Measurements from ENCODE around the gene EDN2. TPM values are rescaled to one million over a fixed set of nuclear protein-coding genes. Genes with fewer than 3 reads are reported as not detected.
A peak's percentile ranks its signal among the peaks of the same experiment; 100 is the strongest.

Gene EDN2
- total RNA-seq, 2 donors from 2014 or later: 0.78 TPM; not detected in 1

GRCh38 chr1:41486371-41487125, 2.1 kb upstream of the EDN2 start:
- Histone ChIP-seq H3K4me3 (no peak overlapping the region), H3K27ac (peak overlapping the region; percentile 52 to 54), H3K36me3 (no peaks in the 10 kb centered on the region), H3K4me1 (peaks cover 0 to 80% of the 10 kb centered on the region in 2 donors), H3K27me3 (no peaks in the 10 kb centered on the region), H3K9me3 (no peaks in the 10 kb centered on the region)
- TF ChIP-seq CTCF (IDR thresholded peaks at IDR 0.05): no peak
- DNase-seq (ENCODE audit: low spot score): no peak

GRCh38 chr1:41486053-41486370, 1.5 kb upstream of the EDN2 start:
- peaks cover 0 to 75% of the 10 kb centered on the region in 2 donors for H3K4me1 ChIP-seq
- TF ChIP-seq CTCF (IDR thresholded peaks at IDR 0.05): no peak
- DNase-seq (ENCODE audit: low spot score): no peak
- H3K9me3 ChIP-seq: no peaks in the 10 kb centered on the region
- no peak overlapping the region for H3K4me3 ChIP-seq
- H3K27ac ChIP-seq: no peak overlapping the region
- no peaks in the 10 kb centered on the region for H3K27me3 ChIP-seq
- no peaks in the 10 kb centered on the region for H3K36me3 ChIP-seq

- H3K9me3 ChIP-seq: no peaks in the 10 kb centered on the region
- no peak for DNase-seq (ENCODE audit: low spot score)
- H3K27ac ChIP-seq: no peak overlapping the region
These were observed 1.1 kb upstream of the EDN2 start for GRCh38 chr1:41485605-41486004.

GRCh38 chr1:41483960-41484401, 502 bp downstream of the EDN2 start:
- no peak overlapping the region for H3K27ac ChIP-seq
- peak overlapping the region in 1 of 2 donors; percentile 9 for H3K4me3 ChIP-seq
- no peak for TF ChIP-seq CTCF (IDR thresholded peaks at IDR 0.05)
- H3K9me3 ChIP-seq: no peaks in the 10 kb centered on the region
- no peaks in the 10 kb centered on the region for H3K36me3 ChIP-seq
- no peak for DNase-seq (ENCODE audit: low spot score)
- H3K4me1 ChIP-seq: peaks cover 0 to 72% of the 10 kb centered on the region in 2 donors
- no peaks in the 10 kb centered on the region for H3K27me3 ChIP-seq

More at GRCh38 chr1:41485605-41486004, 1.1 kb upstream of the EDN2 start:
- peaks cover 0 to 71% of the 10 kb centered on the region in 2 donors for H3K4me1 ChIP-seq
- no peak overlapping the region for H3K4me3 ChIP-seq
- TF ChIP-seq CTCF (IDR thresholded peaks at IDR 0.05): no peak
- H3K27me3 ChIP-seq: no peaks in the 10 kb centered on the region
- H3K36me3 ChIP-seq: no peaks in the 10 kb centered on the region

GRCh38 chr1:41483001-41483850, 1.3 kb downstream of the EDN2 start:
- TF ChIP-seq CTCF (IDR thresholded peaks at IDR 0.05): no peak
- H3K36me3 ChIP-seq: no peaks in the 10 kb centered on the region
- no peak overlapping the region for H3K4me3 ChIP-seq
- no peak for DNase-seq (ENCODE audit: low spot score)
- peaks cover 0 to 74% of the 10 kb centered on the region in 2 donors for H3K4me1 ChIP-seq
- H3K27me3 ChIP-seq: no peaks in the 10 kb centered on the region
- peak overlapping the region; percentile 47 to 58 for H3K27ac ChIP-seq
- H3K9me3 ChIP-seq: no peaks in the 10 kb centered on the region

Measured in right atrium auricular region (tissue), 2 donors.